HEK293T (cell line): ENCODE measurements around the gene GPATCH2.

Experiments
- CTCF ChIA-PET: fragments of 350-600 bp; formaldehyde crosslinking; extraction: SDS; loops from one replicate; lab custom pipeline; 2021; ENCODE audit warnings: antibody characterized with exemption, inconsistent platforms; lab: Yijun Ruan, JAX
- POLR2A ChIA-PET: fragments of 350-600 bp; formaldehyde crosslinking; extraction: SDS; loops from one replicate; lab custom pipeline; 2020; ENCODE audit warnings: antibody characterized with exemption, inconsistent platforms; lab: Yijun Ruan, JAX
- DNase-seq: peaks from one replicate; pipeline ENCODE4 v3.0.0; 2012; ENCODE audit warnings: mixed read lengths; ENCODE audit errors: extremely low spot score
- ARNT ChIP-seq: fragments of 450-650 bp; IDR thresholded peaks from 2 replicates; pipeline ENCODE4 v1.6.1; 2017; ENCODE audit warnings: mild to moderate bottlenecking
- BHLHE40 ChIP-seq: fragments of 450-650 bp; IDR thresholded peaks from 2 replicates; pipeline ENCODE4 v1.6.1; 2016; ENCODE audit warnings: mild to moderate bottlenecking, moderate library complexity, borderline replicate concordance
- CTBP1 ChIP-seq: fragments of 450-650 bp; IDR thresholded peaks from 2 replicates; pipeline ENCODE4 v1.6.1; 2016; ENCODE audit warnings: borderline replicate concordance
- ELF4 ChIP-seq: fragments of 450-650 bp; IDR thresholded peaks from 2 replicates; pipeline ENCODE4 v1.6.1; 2017; ENCODE audit warnings: antibody characterized with exemption
- FOXA1 ChIP-seq: fragments of 450-650 bp; IDR thresholded peaks from 2 replicates; pipeline ENCODE4 v1.6.1; 2016; ENCODE audit warnings: mild to moderate bottlenecking
- FOXK2 ChIP-seq: fragments of 450-650 bp; IDR thresholded peaks from 2 replicates; pipeline ENCODE4 v1.6.1; 2016; ENCODE audit warnings: mild to moderate bottlenecking
- FOXM1 ChIP-seq: fragments of 450-650 bp; IDR thresholded peaks from 2 replicates; pipeline ENCODE4 v1.6.1; 2017; ENCODE audit warnings: mild to moderate bottlenecking, borderline replicate concordance
- HDGF ChIP-seq: fragments of 450-650 bp; IDR thresholded peaks from 2 replicates; pipeline ENCODE4 v1.6.1; 2017; ENCODE audit warnings: antibody characterized with exemption, borderline replicate concordance
- L3MBTL2 ChIP-seq: fragments of 450-650 bp; conservative IDR thresholded peaks from 2 replicates; pipeline ENCODE4 v1.6.1; 2016; ENCODE audit warnings: mild to moderate bottlenecking
- LEF1 ChIP-seq: fragments of 450-650 bp; IDR thresholded peaks from 2 replicates; pipeline ENCODE4 v1.6.1; 2017; ENCODE audit warnings: mild to moderate bottlenecking, borderline replicate concordance
- NFRKB ChIP-seq: fragments of 450-650 bp; IDR thresholded peaks from 2 replicates; pipeline ENCODE4 v1.6.1; 2016; ENCODE audit warnings: mild to moderate bottlenecking, moderate library complexity
- PKNOX1 ChIP-seq: fragments of 450-650 bp; IDR thresholded peaks from 2 replicates; pipeline ENCODE4 v1.6.1; 2016
- SP1 ChIP-seq: fragments of 450-650 bp; IDR thresholded peaks from 2 replicates; pipeline ENCODE4 v1.6.1; 2017
- SUZ12 ChIP-seq: fragments of 450-650 bp; IDR thresholded peaks from 2 replicates; pipeline ENCODE4 v1.6.1; 2016; ENCODE audit warnings: mild to moderate bottlenecking
- TARDBP ChIP-seq: fragments of 450-650 bp; IDR thresholded peaks from 2 replicates; pipeline ENCODE4 v1.6.1; 2016
- ZNF384 ChIP-seq: fragments of 450-650 bp; IDR thresholded peaks from 2 replicates; pipeline ENCODE4 v1.6.1; 2016

GPATCH2 gene

GRCh38 chr1:217521317-217521716, 109.6 kb downstream of the GPATCH2 start:
- TF ChIP-seq FOXK2 (no peak), L3MBTL2 (no peak), LEF1 (no peak), ARNT (no peak), ELF4 (no peak), CTBP1 (no peak), NFRKB (no peak), TARDBP (no peak), PKNOX1 (no peak), FOXM1 (no peak), SUZ12 (no peak), HDGF (no peak), BHLHE40 (no peak), SP1 (no peak), FOXA1 (no peak)
- no peak for DNase-seq
- POLR2A ChIA-PET = interaction anchor here (0.6 kb wide), 1 partner anchor 110 kb away, joined by 5 read pairs; the partner anchor contains the start of genes GPATCH2 and SPATA17
- CTCF ChIA-PET = no interaction called here

- CTCF ChIA-PET = no interaction called here
- no peak for DNase-seq
- POLR2A ChIA-PET = no interaction called here
- TF ChIP-seq SUZ12 = no peak
- TF ChIP-seq L3MBTL2 = no peak
- no peak for TF ChIP-seq ARNT
- TF ChIP-seq TARDBP = no peak
- no peak for TF ChIP-seq BHLHE40
- TF ChIP-seq CTBP1 = no peak
- no peak for TF ChIP-seq NFRKB
- no peak for TF ChIP-seq FOXA1
- no peak for TF ChIP-seq FOXM1
- TF ChIP-seq FOXK2 = no peak
- no peak for TF ChIP-seq PKNOX1
Observed at GRCh38 chr1:217506878-217507277, 124.0 kb downstream of the GPATCH2 start.

GRCh38 chr1:217498209-217498608, 132.7 kb downstream of the GPATCH2 start:
- POLR2A ChIA-PET = no interaction called here
- no peak for DNase-seq
- CTCF ChIA-PET = no interaction called here
- TF ChIP-seq FOXM1 (no peak), L3MBTL2 (peak; percentile 31; the same call in 1 of the 2 replicates), SP1 (no peak), BHLHE40 (no peak), ARNT (no peak), SUZ12 (no peak), FOXA1 (no peak)

- DNase-seq = no peak
- ChIA-PET CTCF (no interaction called here), POLR2A (no interaction called here)
- TF ChIP-seq PKNOX1 (no peak), BHLHE40 (no peak), TARDBP (no peak), FOXA1 (no peak), ARNT (no peak), FOXM1 (no peak), L3MBTL2 (no peak)
Observed at GRCh38 chr1:217495249-217495648, 135.6 kb downstream of the GPATCH2 start.

GRCh38 chr1:217494767-217495166, 136.1 kb downstream of the GPATCH2 start:
- POLR2A ChIA-PET = interaction anchor here (0.6 kb wide), 1 partner anchor 315 kb away, joined by 4 read pairs; no protein-coding TSS in a partner anchor
- no peak for TF ChIP-seq ARNT
- DNase-seq = no peak
- CTCF ChIA-PET = no interaction called here

GRCh38 chr1:217493290-217493689, 137.6 kb downstream of the GPATCH2 start:
- POLR2A ChIA-PET = no interaction called here
- no peak for DNase-seq
- CTCF ChIA-PET = no interaction called here
- TF ChIP-seq TARDBP = no peak
- no peak for TF ChIP-seq CTBP1
- no peak for TF ChIP-seq BHLHE40
- TF ChIP-seq HDGF = no peak
- no peak for TF ChIP-seq PKNOX1
- TF ChIP-seq L3MBTL2 = no peak
- no peak for TF ChIP-seq FOXA1
- no peak for TF ChIP-seq ELF4
- no peak for TF ChIP-seq NFRKB
- TF ChIP-seq FOXM1 = no peak
- no peak for TF ChIP-seq LEF1
- TF ChIP-seq ARNT = no peak

- POLR2A ChIA-PET = no interaction called here
- DNase-seq = no peak
- no peak for TF ChIP-seq FOXK2
- no peak for TF ChIP-seq BHLHE40
- TF ChIP-seq HDGF = no peak
- TF ChIP-seq ZNF384 = no peak
- no peak for TF ChIP-seq TARDBP
- TF ChIP-seq CTBP1 = no peak
- TF ChIP-seq LEF1 = no peak
- TF ChIP-seq NFRKB = no peak
- TF ChIP-seq PKNOX1 = no peak
- TF ChIP-seq ARNT = no peak
- TF ChIP-seq ELF4 = no peak
- no peak for TF ChIP-seq L3MBTL2
- TF ChIP-seq FOXM1 = no peak
- TF ChIP-seq SP1 = no peak
- TF ChIP-seq SUZ12 = no peak
- no peak for TF ChIP-seq FOXA1
- CTCF ChIA-PET = no interaction called here
Observed at GRCh38 chr1:217484871-217485270, 146.0 kb downstream of the GPATCH2 start.
